IPS-11a (cell line): ENCODE measurements around the gene MRPL42.
"Not testable (repeated sequence)": the region's sequence is repeated elsewhere in the genome, so short reads cannot be mapped to it uniquely, and the experiment has no call there.

ENCODE experiments used
- H3K4me3 ChIP-seq: one replicate; pipeline ENCODE4 v1.5.1; 2013; ENCODE audit warnings: low read depth, low read length, control low read depth

Gene MRPL42

GRCh38 chr12:93540466-93540865 lies 73.2 kb downstream of the MRPL42 start:
- no peak overlapping the region for H3K4me3 ChIP-seq

- no peak overlapping the region for H3K4me3 ChIP-seq
Observed at GRCh38 chr12:93541578-93542225, 74.4 kb downstream of the MRPL42 start.

- H3K4me3 ChIP-seq, result no peak overlapping the region
Observed at GRCh38 chr12:93547778-93548177, 80.5 kb downstream of the MRPL42 start.

- H3K4me3 ChIP-seq, result no peak overlapping the region
Observed at GRCh38 chr12:93549174-93549573, 81.9 kb downstream of the MRPL42 start.

GRCh38 chr12:93550748-93551611 lies 83.7 kb downstream of the MRPL42 start:
- no peak overlapping the region for H3K4me3 ChIP-seq

GRCh38 chr12:93552427-93552826 lies 85.1 kb downstream of the MRPL42 start:
- H3K4me3 ChIP-seq, result no peak overlapping the region

- not testable (repeated sequence) for H3K4me3 ChIP-seq
Observed at GRCh38 chr12:93557879-93558278, 90.6 kb downstream of the MRPL42 start.

GRCh38 chr12:93558685-93559084 lies 91.4 kb downstream of the MRPL42 start:
- not testable (repeated sequence) for H3K4me3 ChIP-seq

- H3K4me3 ChIP-seq, result no peak overlapping the region
Observed at GRCh38 chr12:93563807-93564538, 96.7 kb downstream of the MRPL42 start.

- H3K4me3 ChIP-seq, result no peak overlapping the region
Observed at GRCh38 chr12:93565760-93566159, 98.4 kb downstream of the MRPL42 start.
